AG04450 (cell line): ENCODE measurements around the gene SMIM32. TPM values are rescaled to one million over a fixed set of nuclear protein-coding genes. Genes with fewer than 3 reads are reported as not detected.

Source experiments
- CTCF ChIA-PET: fragments of 300-600, 350-600 bp; formaldehyde crosslinking; extraction: SDS; loops from one replicate; lab custom pipeline; 2022; ENCODE audit warnings: antibody characterized with exemption, inconsistent platforms; lab: Charles Lee
- POLR2A ChIA-PET: fragments of 350-600 bp; formaldehyde crosslinking; extraction: SDS; loops from one replicate; lab custom pipeline; 2021; ENCODE audit warnings: antibody characterized with exemption, inconsistent platforms; lab: Yijun Ruan, JAX
- DNase-seq: peaks from one replicate; pipeline ENCODE4 v3.0.0-alpha.2; 2011; ENCODE audit warnings: low read depth, low spot score
- H3K27ac ChIP-seq: one replicate; pipeline ENCODE4 v1.5.1; 2012; ENCODE audit warnings: low read depth, low read length, control low read depth
- H3K27me3 ChIP-seq: one replicate; pipeline ENCODE4 v1.6.0; 2012; ENCODE audit warnings: low read length; ENCODE audit not compliant: control insufficient read depth, insufficient read depth
- H3K4me3 ChIP-seq: 2 replicates; pipeline ENCODE4 v1.5.1; 2011; ENCODE audit warnings: mild to moderate bottlenecking, low read depth, low read length, control low read depth
- H3K9me3 ChIP-seq: 2 replicates; pipeline ENCODE4 v1.5.1; 2012; ENCODE audit warnings: low read length; ENCODE audit not compliant: control insufficient read depth, insufficient read depth
- polyA minus RNA-seq: library from RNA; depleted of rRNA, polyadenylated mRNA; stranded (reverse); fragments of >200 nt; gene quantifications from 2 replicates; pipeline ENCODE4 v1.2.3, GENCODE V29; 2011; rRNA and poly(A)+ RNA removed
- polyA plus RNA-seq: library from polyadenylated mRNA; depleted of rRNA; stranded (reverse); fragments of >200 nt; gene quantifications from 2 replicates; pipeline ENCODE4 v1.2.3, GENCODE V29; 2011; rRNA removed
- TF ChIP-seq, protein P1 (sequence below): IDR thresholded peaks from 2 replicates; pipeline ENCODE4 v1.5.1; 2011; ENCODE audit warnings: low read depth, low read length, control low read depth, inconsistent platforms

SMIM32 gene
- not detected in 2 replicates for polyA plus RNA-seq
- not detected in 2 replicates for polyA minus RNA-seq

DNA sequence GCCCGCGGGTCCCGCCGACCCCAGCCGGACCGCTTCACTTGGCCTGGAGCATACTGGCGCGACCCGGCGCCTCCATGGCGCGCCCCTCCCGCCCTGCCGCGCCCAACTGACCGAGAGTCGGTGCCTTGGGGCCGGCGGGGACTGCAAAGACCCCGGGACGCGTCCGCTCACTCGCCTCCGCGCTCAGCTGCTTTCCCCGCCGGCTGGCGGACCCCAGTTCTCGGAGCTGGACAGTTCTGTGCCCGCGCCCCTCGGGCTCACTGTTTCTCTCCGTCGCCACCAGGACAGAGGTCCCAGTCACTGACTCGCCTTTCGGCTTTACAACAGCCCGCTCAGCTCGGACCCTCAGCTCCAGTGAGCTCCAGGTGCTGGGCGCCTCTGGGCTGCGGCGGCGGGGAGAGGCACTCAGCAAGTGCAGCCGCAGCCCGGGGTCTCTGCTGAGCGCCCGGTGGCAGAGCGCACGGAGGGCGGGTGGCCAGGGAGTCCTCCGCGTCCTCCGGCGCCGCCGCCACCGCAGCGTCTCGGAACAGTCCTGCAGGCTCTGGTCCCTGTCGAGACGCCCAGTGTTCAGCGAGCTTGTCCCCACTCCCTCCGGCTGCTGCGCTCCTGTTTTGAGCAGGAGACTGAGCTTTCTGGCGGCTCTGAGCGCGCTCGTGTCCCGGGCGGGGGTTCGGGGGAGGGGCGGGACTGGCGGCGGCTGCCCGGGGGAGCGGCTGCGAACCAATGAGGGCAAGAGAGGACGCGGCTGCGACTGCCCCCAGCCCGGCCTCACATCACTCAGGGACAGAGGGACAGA lies at the start of gene SMIM32:
Gene SMIM32, minus strand, starts transcription at position 637 of the 796 bp plus-strand sequence. CDS start 638 bp downstream, outside the sequence.
- TF ChIP-seq, protein P1, sequence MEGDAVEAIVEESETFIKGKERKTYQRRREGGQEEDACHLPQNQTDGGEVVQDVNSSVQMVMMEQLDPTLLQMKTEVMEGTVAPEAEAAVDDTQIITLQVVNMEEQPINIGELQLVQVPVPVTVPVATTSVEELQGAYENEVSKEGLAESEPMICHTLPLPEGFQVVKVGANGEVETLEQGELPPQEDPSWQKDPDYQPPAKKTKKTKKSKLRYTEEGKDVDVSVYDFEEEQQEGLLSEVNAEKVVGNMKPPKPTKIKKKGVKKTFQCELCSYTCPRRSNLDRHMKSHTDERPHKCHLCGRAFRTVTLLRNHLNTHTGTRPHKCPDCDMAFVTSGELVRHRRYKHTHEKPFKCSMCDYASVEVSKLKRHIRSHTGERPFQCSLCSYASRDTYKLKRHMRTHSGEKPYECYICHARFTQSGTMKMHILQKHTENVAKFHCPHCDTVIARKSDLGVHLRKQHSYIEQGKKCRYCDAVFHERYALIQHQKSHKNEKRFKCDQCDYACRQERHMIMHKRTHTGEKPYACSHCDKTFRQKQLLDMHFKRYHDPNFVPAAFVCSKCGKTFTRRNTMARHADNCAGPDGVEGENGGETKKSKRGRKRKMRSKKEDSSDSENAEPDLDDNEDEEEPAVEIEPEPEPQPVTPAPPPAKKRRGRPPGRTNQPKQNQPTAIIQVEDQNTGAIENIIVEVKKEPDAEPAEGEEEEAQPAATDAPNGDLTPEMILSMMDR: no peak
- peaks cover 51% of the 10 kb centered on the region for H3K27me3 ChIP-seq
- POLR2A ChIA-PET: no interaction called here
- DNase-seq: no peak
- no peaks in the 10 kb centered on the region; the same call in 1 of the 2 replicates for H3K9me3 ChIP-seq
- CTCF ChIA-PET: no interaction called here
- H3K4me3 ChIP-seq: peak within 1 kb of the TSS; percentile 34
- H3K27ac ChIP-seq: no peak within 1 kb of the TSS

GRCh38 chr5:136242611-136243010 lies 49.6 kb upstream of the SMIM32 start:
- Histone ChIP-seq H3K9me3 (no peaks in the 10 kb centered on the region), H3K4me3 (no peak overlapping the region), H3K27ac (no peak overlapping the region), H3K27me3 (peaks cover 4% of the 10 kb centered on the region)
- POLR2A ChIA-PET: no interaction called here
- CTCF ChIA-PET: no interaction called here
- TF ChIP-seq, protein P1: no peak
- DNase-seq: no peak

DNA sequence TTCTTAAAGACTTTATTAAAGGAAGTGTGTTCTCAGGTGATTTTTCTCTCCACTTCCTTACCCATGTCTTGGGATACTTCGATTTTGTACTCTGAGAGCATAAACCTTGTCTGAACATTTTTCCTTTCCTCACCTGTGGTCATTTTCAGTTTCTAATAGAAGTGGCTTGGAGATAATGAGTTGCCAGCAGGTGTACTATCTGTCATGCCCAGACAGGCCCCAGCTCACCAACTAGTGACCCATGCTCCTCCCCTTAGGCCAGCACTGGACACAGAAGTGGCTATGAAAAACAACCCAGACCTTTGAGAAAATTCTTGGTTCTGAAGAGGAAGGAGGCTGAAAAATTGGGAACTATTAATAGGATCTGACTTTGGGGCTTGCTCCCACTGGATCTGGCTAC lies 49.2 kb upstream of the SMIM32 start:
- ChIA-PET POLR2A (no interaction called here), CTCF (no interaction called here)
- Histone ChIP-seq H3K27ac (no peak overlapping the region), H3K9me3 (no peaks in the 10 kb centered on the region), H3K27me3 (peaks cover 2% of the 10 kb centered on the region), H3K4me3 (no peak overlapping the region)
- TF ChIP-seq, protein P1: no peak
- DNase-seq: no peak

GRCh38 chr5:136240894-136241293 lies 47.9 kb upstream of the SMIM32 start:
- no peak overlapping the region for H3K27ac ChIP-seq
- H3K9me3 ChIP-seq: no peaks in the 10 kb centered on the region
- POLR2A ChIA-PET: no interaction called here
- TF ChIP-seq, protein P1: no peak
- DNase-seq: no peak
- CTCF ChIA-PET: interaction anchor here (2.4 kb wide), 1 partner anchor 9 kb away, joined by 12 read pairs; no protein-coding TSS in a partner anchor
- H3K4me3 ChIP-seq: no peak overlapping the region
- peaks cover 2% of the 10 kb centered on the region for H3K27me3 ChIP-seq

GRCh38 chr5:136236479-136237083 lies 43.6 kb upstream of the SMIM32 start:
- H3K4me3 ChIP-seq: no peak overlapping the region

More at GRCh38 chr5:136236479-136237083, 43.6 kb upstream of the SMIM32 start:
- Histone ChIP-seq H3K27me3 (peaks cover 2% of the 10 kb centered on the region), H3K27ac (no peak overlapping the region), H3K9me3 (no peaks in the 10 kb centered on the region)
- ChIA-PET CTCF (interaction anchor here (1.9 kb wide), 1 partner anchor 24 kb away, joined by 6 read pairs; no protein-coding TSS in a partner anchor), POLR2A (no interaction called here)
- TF ChIP-seq, protein P1: no peak
- DNase-seq: no peak
